Mesodermal cell (in vitro differentiated cells): ENCODE results near the gene CAPZA2.

Experiments
- H3K27ac ChIP-seq: 2 replicates; pipeline ENCODE4 v1.7.0; 2013; ENCODE audit warnings: mild to moderate bottlenecking, low read depth, low read length, moderate library complexity; ENCODE audit not compliant: severe bottlenecking
- H3K36me3 ChIP-seq: 2 replicates; pipeline ENCODE4 v1.7.1; 2013; ENCODE audit warnings: mild to moderate bottlenecking, low read length, moderate library complexity; ENCODE audit not compliant: control insufficient read depth, insufficient read depth
- H3K4me1 ChIP-seq: one replicate; pipeline ENCODE4 v1.7.1; 2013; ENCODE audit warnings: mild to moderate bottlenecking, low read length; ENCODE audit not compliant: insufficient read depth, control insufficient read depth, poor library complexity, severe bottlenecking
- H3K4me3 ChIP-seq: 2 replicates; pipeline ENCODE4 v1.7.0; 2013; ENCODE audit warnings: low read length, control low read depth, mild to moderate bottlenecking; ENCODE audit not compliant: insufficient read depth, poor library complexity, severe bottlenecking; ENCODE audit errors: extremely low read depth
- H3K9me3 ChIP-seq: 2 replicates; pipeline ENCODE4 v1.7.1; 2013; ENCODE audit warnings: mild to moderate bottlenecking, low read length, moderate library complexity; ENCODE audit not compliant: control insufficient read depth
- WGBS, 2 experiments: methylation state at CpG; one replicate each; pipeline ENCODE4 v1.1.5; 2013; ENCODE audit warnings: missing lambda C conversion rate in 2 of 2; ENCODE audit not compliant: insufficient coverage in 2 of 2; 5-methylcytosine and 5-hydroxymethylcytosine counted together

CAPZA2 gene

DNA sequence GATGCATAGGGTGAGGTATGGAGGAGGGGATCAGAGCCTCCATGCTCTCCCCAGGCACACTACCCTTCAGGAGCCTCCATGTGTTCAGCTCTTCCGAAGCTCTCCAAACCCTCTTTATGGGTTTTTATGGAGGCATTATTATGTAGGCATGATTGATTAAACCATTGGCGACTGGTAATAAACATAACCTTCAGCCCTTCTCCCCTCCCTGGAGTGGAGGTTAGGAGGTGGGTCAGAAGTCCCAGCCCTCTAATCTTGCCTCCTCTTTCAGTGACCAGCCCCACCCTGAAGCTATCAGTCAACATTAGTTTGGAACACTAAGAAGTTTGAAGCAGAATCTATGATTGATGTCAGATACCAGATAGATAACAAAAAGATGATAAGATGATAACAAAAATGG is 23.3 kb downstream of the CAPZA2 start:
- no CpG with 5 or more reads among the region's 2 CpGs for WGBS, 2 experiments
- no peaks in the 10 kb centered on the region for H3K9me3 ChIP-seq
- H3K27ac ChIP-seq = no peak overlapping the region
- H3K4me3 ChIP-seq = no peak overlapping the region
- H3K36me3 ChIP-seq = peaks cover 48% of the 10 kb centered on the region
- H3K4me1 ChIP-seq = no peaks in the 10 kb centered on the region

DNA sequence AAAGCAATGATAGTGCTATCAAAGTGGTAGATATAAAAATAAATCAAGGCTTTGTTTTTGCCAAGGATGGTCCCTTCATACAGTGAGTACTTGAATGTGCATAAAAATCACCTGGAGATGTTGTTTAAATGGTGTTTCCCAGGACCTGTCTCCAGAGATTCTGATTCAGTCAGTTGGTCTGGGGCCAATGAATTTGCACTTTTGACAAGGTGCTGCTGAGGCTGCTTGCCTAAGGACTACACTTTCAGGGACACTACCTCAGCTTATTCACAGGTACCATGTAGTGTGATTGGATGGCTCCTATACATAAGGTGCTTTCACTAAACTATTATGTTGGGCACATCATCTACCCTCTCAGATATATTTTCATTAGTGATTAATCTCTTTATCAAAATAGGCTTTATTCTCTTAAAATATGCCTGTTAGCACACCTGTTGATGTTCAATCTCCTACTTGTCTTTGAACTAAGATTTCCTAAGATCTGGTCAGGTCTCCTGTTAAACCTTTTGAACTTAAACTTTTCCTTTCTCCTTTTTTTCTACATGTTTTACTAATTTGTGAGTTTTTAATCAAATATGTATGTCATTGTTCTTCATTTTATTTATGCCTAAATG is 24.3 kb downstream of the CAPZA2 start:
- Histone ChIP-seq H3K9me3 (no peaks in the 10 kb centered on the region), H3K4me1 (no peaks in the 10 kb centered on the region), H3K4me3 (no peak overlapping the region), H3K36me3 (peaks cover 56% of the 10 kb centered on the region), H3K27ac (no peak overlapping the region)

DNA sequence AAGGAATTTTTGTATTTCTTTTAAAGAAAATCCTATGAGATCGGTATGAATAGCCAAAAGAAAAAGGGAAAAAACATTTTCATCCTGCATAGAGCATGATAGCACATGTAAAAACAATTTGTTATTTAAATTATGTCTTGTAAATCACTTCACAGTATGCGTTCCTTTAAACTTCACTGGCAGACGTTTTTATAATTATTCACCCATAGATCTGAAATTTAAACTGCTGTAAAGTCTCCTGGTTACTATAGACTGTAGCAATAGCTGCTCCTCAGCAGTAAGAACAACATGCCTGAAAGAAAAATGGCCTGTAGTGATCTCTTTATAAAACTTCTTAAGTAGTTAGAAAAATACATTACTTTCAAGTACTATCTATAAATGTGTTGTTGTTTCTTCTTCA is 26.5 kb downstream of the CAPZA2 start:
- peaks cover 65% of the 10 kb centered on the region for H3K36me3 ChIP-seq
- H3K4me1 ChIP-seq = no peaks in the 10 kb centered on the region
- no peak overlapping the region for H3K27ac ChIP-seq
- H3K4me3 ChIP-seq = no peak overlapping the region
- no peaks in the 10 kb centered on the region for H3K9me3 ChIP-seq
- WGBS, 2 experiments = no CpG with 5 or more reads among the region's 3 CpGs

DNA sequence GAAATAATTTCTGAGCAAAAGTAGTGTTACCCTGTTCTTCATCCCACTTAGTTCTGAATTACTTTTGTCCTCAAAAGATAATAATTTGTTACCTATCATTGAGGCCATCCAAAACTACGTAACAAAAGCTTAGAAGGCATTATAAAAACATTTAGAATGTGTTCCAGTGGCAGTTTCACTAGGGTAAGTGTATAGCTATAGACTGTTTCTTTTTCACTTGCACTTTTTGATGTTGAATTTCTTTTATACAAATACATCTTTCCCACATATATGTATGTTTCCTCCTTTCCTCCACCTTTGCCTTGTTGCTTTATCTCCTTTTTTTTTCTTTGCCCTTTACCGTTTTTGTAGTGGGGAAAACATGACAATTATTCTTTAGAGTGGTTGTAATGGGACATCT is 33.5 kb downstream of the CAPZA2 start:
- Histone ChIP-seq H3K4me1 (no peaks in the 10 kb centered on the region), H3K27ac (no peak overlapping the region), H3K9me3 (no peaks in the 10 kb centered on the region), H3K4me3 (no peak overlapping the region), H3K36me3 (peaks cover 38% of the 10 kb centered on the region)
- no CpG with 5 or more reads among the region's 2 CpGs for WGBS, 2 experiments

DNA sequence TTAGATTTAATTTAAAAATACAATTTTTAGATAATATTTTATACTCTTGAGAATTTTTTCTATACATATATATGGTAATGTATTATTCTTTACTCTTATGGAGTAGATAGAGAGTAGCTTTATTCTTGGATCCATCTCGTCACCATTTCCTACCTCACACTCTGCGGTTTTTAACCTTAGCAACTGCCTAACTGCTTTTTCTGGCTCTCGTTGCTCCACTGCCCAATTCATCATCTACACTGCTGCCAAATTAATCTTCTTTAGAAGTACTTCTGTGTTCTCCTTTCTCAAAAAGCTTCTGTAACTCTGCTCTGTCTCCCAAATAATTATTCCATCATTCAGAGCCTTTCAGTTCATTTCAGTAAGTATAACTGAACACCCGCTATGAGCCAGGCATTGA is 35.3 kb downstream of the CAPZA2 start:
- Histone ChIP-seq H3K4me1 (no peaks in the 10 kb centered on the region), H3K4me3 (no peak overlapping the region), H3K36me3 (peaks cover 45% of the 10 kb centered on the region), H3K27ac (no peak overlapping the region), H3K9me3 (no peaks in the 10 kb centered on the region)
- 92 to 98% methylated on average over 3 to 4 of the region's 4 CpGs for WGBS, 2 experiments

DNA sequence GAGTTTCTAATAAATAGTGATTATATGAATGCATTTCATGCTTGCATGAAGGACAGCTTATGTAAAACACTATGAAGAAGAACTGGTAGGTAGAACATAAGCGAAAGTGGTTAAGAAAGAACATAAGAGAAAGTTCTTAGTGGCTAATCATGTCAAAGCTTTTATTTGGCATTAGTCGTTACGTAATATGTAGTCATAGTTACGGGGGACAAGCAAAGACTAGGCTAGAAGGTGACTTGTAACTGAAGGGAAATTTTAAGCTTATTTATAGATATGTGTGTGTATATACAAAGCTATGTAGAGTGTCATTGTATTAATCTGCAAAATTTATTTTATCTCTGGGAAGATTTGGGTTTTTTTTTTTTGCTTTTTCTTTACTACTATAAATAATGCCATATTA is 36.9 kb downstream of the CAPZA2 start:
- no peaks in the 10 kb centered on the region for H3K4me1 ChIP-seq
- no peaks in the 10 kb centered on the region for H3K9me3 ChIP-seq
- H3K27ac ChIP-seq = no peak overlapping the region
- peaks cover 46% of the 10 kb centered on the region for H3K36me3 ChIP-seq
- WGBS, 2 experiments = 100% methylated on average over 3 to 4 of the region's 4 CpGs
- H3K4me3 ChIP-seq = no peak overlapping the region

DNA sequence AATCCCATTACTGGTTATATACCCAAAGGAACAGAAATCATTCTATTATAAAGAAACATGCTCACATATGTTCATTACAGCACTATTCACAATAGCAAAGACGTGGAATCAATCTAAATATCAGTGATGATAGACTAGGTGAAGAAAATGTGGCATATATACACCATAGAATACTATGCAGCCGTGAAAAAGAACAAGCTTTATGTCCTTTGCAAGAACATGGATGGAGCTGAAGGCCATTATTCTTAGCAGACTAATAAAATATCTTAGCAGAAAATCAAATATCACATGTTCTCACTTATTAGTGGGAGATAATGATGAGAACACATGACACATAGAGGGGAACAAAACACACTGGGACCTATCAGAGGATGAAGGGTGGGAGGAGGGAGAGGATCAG is 38.8 kb downstream of the CAPZA2 start:
- no CpG with 5 or more reads among the region's 2 CpGs for WGBS, 2 experiments

DNA sequence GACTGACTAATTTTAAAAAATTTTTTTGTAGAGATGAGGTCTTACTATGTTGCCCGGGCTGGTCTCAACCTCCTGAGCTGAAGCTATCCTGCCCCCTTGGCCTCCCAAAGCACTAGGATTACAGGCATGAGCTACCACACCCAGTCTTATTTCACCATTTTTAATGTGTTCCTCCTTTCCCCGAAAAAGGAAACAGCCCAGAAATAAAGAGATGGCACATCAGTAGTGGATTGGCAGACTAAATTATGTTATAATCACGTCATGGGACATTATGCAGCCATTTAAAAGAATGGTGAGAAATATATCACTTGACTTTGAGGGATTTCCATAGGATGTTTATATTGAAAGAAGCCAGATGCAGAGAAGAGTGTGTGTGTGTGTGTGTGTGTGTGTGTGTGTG is 40.5 kb downstream of the CAPZA2 start:
- WGBS, 2 experiments = 100% methylated on average over 1 of the region's 3 CpGs; no CpG with 5 or more reads in 1 of the 2 experiments

More for the DNA sequence above, 38.8 kb downstream of the CAPZA2 start:
- H3K36me3 ChIP-seq = peaks cover 62% of the 10 kb centered on the region
- no peak overlapping the region for H3K27ac ChIP-seq
- no peaks in the 10 kb centered on the region for H3K4me1 ChIP-seq
- no peaks in the 10 kb centered on the region for H3K9me3 ChIP-seq
- H3K4me3 ChIP-seq = no peak overlapping the region

DNA sequence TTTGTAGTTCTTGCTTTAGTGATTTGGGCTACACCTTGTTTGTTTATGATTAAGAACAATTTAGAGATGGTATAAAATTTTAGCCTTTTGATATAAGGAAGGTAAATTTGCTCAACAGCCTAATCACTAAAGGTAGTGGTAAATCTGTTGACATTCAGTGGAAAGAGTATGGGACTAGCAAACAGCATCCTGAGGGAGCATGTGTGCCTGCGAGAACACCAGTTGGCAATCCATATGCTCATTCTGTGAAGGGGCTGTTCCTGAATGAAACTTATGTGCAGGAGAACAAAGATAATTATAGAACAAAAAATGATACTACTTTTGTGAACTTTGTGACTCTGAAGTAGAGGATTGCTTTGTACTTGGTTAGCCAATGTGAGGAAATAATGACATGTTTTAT is 44.0 kb downstream of the CAPZA2 start:
- Histone ChIP-seq H3K9me3 (no peaks in the 10 kb centered on the region), H3K4me1 (no peaks in the 10 kb centered on the region), H3K27ac (no peak overlapping the region), H3K36me3 (peaks cover 75% of the 10 kb centered on the region), H3K4me3 (no peak overlapping the region)
- 100% methylated on average over 1 of the region's 1 CpG for WGBS, 2 experiments

More for the DNA sequence above, 40.5 kb downstream of the CAPZA2 start:
- H3K4me3 ChIP-seq = no peak overlapping the region
- no peaks in the 10 kb centered on the region for H3K4me1 ChIP-seq
- H3K9me3 ChIP-seq = no peaks in the 10 kb centered on the region
- H3K36me3 ChIP-seq = peaks cover 71% of the 10 kb centered on the region
- H3K27ac ChIP-seq = no peak overlapping the region

DNA sequence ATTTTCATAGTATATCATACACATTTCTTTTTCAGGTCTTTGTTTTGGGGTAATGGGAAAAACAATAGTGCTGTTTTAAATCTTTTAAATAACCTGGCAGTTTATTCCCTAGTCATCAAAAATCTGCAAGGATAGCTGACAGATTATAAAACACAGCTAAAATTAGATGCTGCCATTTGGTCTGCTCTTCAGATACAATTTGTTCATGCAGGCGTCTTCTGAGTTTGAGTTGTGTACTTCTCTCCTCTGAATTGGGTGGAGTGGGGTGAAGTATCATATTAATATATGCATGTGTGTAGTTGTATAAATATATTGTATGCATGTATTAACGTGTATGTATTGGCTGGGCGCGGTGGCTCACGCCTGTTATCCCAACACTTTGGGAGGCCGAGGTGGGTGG is 48.0 kb downstream of the CAPZA2 start:
- H3K4me1 ChIP-seq = no peaks in the 10 kb centered on the region
- peaks cover 71% of the 10 kb centered on the region for H3K36me3 ChIP-seq
- 87 to 100% methylated on average over 3 to 6 of the region's 6 CpGs for WGBS, 2 experiments
- no peak overlapping the region for H3K27ac ChIP-seq
- no peak overlapping the region for H3K4me3 ChIP-seq
- no peaks in the 10 kb centered on the region for H3K9me3 ChIP-seq

DNA sequence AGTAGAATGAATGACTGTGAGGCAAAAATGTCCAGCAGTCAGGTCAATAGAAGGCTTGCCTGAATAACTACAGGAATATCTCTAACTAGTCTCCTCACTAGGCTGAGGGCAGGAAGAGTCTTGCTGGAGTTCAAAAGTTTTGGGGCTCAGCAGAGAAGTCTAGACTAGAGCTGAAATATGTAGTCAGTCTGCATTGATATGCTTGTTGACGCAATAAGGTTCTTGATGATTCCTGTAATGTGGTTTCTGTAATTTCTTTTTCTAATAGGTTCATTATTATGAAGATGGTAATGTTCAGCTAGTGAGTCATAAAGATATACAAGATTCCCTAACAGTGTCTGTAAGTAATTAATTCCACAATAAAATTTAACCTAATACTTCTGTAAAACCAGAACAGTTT is 49.4 kb downstream of the CAPZA2 start:
- Histone ChIP-seq H3K4me1 (no peaks in the 10 kb centered on the region), H3K4me3 (no peak overlapping the region), H3K27ac (no peak overlapping the region), H3K9me3 (no peaks in the 10 kb centered on the region), H3K36me3 (peaks cover 66% of the 10 kb centered on the region)
- WGBS, 2 experiments = 100% methylated on average over 1 of the region's 1 CpG; no CpG with 5 or more reads in 1 of the 2 experiments
